H1 (cell line): Measurements from ENCODE around the gene PRAMEF12. TPM values are rescaled to one million over a fixed set of nuclear protein-coding genes. Genes with fewer than 3 reads are reported as not detected.

Experiments
- CTCF ChIA-PET: fragments of 300-600 bp; sonication (Branson Sonifier 250); formaldehyde crosslinking; loops from one replicate; lab custom pipeline; 2021; ENCODE audit not compliant: partially characterized antibody; lab: Charles Lee
- POLR2A ChIA-PET: fragments of 300-600 bp; sonication (Branson Sonifier 250); formaldehyde crosslinking; loops from one replicate; lab custom pipeline; 2021; ENCODE audit warnings: inconsistent platforms; ENCODE audit not compliant: partially characterized antibody; lab: Charles Lee
- DNase-seq, 2 experiments: peaks; one replicate each; pipeline versions ENCODE4 v3.0.0 to v3.0.0-alpha.2; 2010 to 2022; ENCODE audit warnings: low spot score in 2 of 2, low read depth in 1 of 2, mixed read lengths in 1 of 2
- FAIRE-seq: peaks from 2 replicates; lab custom pipeline; 2011; peaks lifted over from hg19 to GRCh38; lab: Jason Lieb, UNC
- H2AFZ ChIP-seq: 2 replicates; pipeline ENCODE4 v1.8.1; 2012; ENCODE audit warnings: low read length, inconsistent platforms
- H2AK5ac ChIP-seq: 2 replicates; pipeline ENCODE4 v1.6.1; 2013; ENCODE audit warnings: low read depth, low read length
- H2BK120ac ChIP-seq: replicated peaks from 2 replicates; pipeline ENCODE3; 2013; ENCODE audit warnings: low read depth, low read length, inconsistent platforms
- H2BK12ac ChIP-seq: 2 replicates; pipeline ENCODE4 v1.6.1; 2013; ENCODE audit warnings: low read depth, low read length
- H2BK15ac ChIP-seq: 2 replicates; pipeline ENCODE4 v1.6.1; 2013; ENCODE audit warnings: low read length
- H2BK20ac ChIP-seq: 2 replicates; pipeline ENCODE4 v1.6.1; 2013; ENCODE audit warnings: low read length
- H2BK5ac ChIP-seq: 2 replicates; pipeline ENCODE4 v1.6.1; 2013; ENCODE audit warnings: low read depth, low read length
- H3K14ac ChIP-seq: 2 replicates; pipeline ENCODE4 v1.6.1; 2013; ENCODE audit warnings: inconsistent platforms; ENCODE audit not compliant: insufficient read length
- H3K18ac ChIP-seq: 2 replicates; pipeline ENCODE4 v1.6.1; 2013; ENCODE audit warnings: low read length; ENCODE audit errors: extremely low read depth
- H3K23ac ChIP-seq: 2 replicates; pipeline ENCODE4 v1.6.1; 2013; ENCODE audit warnings: inconsistent platforms; ENCODE audit not compliant: insufficient read length
- H3K23me2 ChIP-seq: 2 replicates; pipeline ENCODE4 v1.6.1; 2013; ENCODE audit warnings: low read depth, low read length
- H3K27ac ChIP-seq: 2 replicates; pipeline ENCODE4 v1.6.1; 2011; ENCODE audit warnings: low read depth, low read length, inconsistent platforms
- H3K27me3 ChIP-seq, 4 experiments: replicated peaks in 1 of 4; 1 replicate in 1 of 4; 2 replicates in 3 of 4; pipeline versions ENCODE4 v1.6.1 to v1.8.1; 2011 to 2013; ENCODE audit warnings: low read length in 3 of 4, mild to moderate bottlenecking in 3 of 4, inconsistent platforms in 2 of 4, mixed read lengths in 2 of 4, moderate library complexity in 1 of 4; ENCODE audit not compliant: control insufficient read depth in 3 of 4, insufficient read depth in 3 of 4; ENCODE audit errors: extremely low read depth in 1 of 4
- H3K36me3 ChIP-seq, 4 experiments: 2 replicates each; pipeline versions ENCODE4 v1.6.1 to v1.8.1; 2011 to 2013; ENCODE audit warnings: mild to moderate bottlenecking in 4 of 4, low read length in 3 of 4, moderate library complexity in 2 of 4, control low read depth in 1 of 4, inconsistent platforms in 1 of 4; ENCODE audit not compliant: insufficient read depth in 4 of 4, control insufficient read depth in 2 of 4
- H3K4ac ChIP-seq: replicated peaks from 2 replicates; pipeline ENCODE3; 2013; ENCODE audit warnings: low read length, low read depth, mixed read lengths, inconsistent platforms; ENCODE audit not compliant: insufficient read length
- H3K4me1 ChIP-seq, 4 experiments: replicated peaks in 1 of 4; 1 replicate in 1 of 4; 2 replicates in 3 of 4; pipeline versions ENCODE4 v1.6.1 to v1.8.1; 2011 to 2013; ENCODE audit warnings: low read length in 3 of 4, inconsistent platforms in 2 of 4, mixed read lengths in 1 of 4; ENCODE audit not compliant: insufficient read depth in 4 of 4, control insufficient read depth in 3 of 4
- H3K4me2 ChIP-seq, 2 experiments: 2 replicates each; pipeline versions ENCODE4 v1.6.1 to v1.8.1; 2011 to 2013; ENCODE audit warnings: low read depth in 2 of 2, low read length in 2 of 2, control low read depth in 1 of 2, inconsistent platforms in 1 of 2, mild to moderate bottlenecking in 1 of 2; ENCODE audit not compliant: insufficient read depth in 1 of 2
- H3K4me3 ChIP-seq, 4 experiments: fragments of 200-600, 300-600 bp in 1 of 4; sonication (generic), shearing (Covaris generic), sonication (Bioruptor Twin) in 1 of 4; 2 replicates each; pipeline versions ENCODE4 v1.5.1 to v1.8.1; 2011 to 2016; ENCODE audit warnings: low read length in 4 of 4, low read depth in 3 of 4, control low read depth in 2 of 4, inconsistent platforms in 2 of 4, mild to moderate bottlenecking in 2 of 4, mixed read lengths in 1 of 4, moderate library complexity in 1 of 4; ENCODE audit not compliant: insufficient read depth in 2 of 4; ENCODE audit errors: extremely low read depth in 1 of 4
- H3K56ac ChIP-seq: replicated peaks from 2 replicates; pipeline ENCODE3; 2013; ENCODE audit warnings: low read depth, mild to moderate bottlenecking, mixed read lengths, low read length, inconsistent platforms; ENCODE audit not compliant: insufficient read length
- H3K79me1 ChIP-seq: 2 replicates; pipeline ENCODE4 v1.6.1; 2013; ENCODE audit warnings: low read depth, low read length, control low read depth
- H3K79me2 ChIP-seq, 2 experiments: 2 replicates each; pipeline versions ENCODE4 v1.6.1 to v1.8.1; 2012 to 2013; ENCODE audit warnings: low read length in 2 of 2, mild to moderate bottlenecking in 2 of 2, inconsistent platforms in 1 of 2; ENCODE audit not compliant: insufficient read depth in 2 of 2, control insufficient read depth in 1 of 2
- H3K9ac ChIP-seq, 4 experiments: replicated peaks in 1 of 4; 1 replicate in 1 of 4; 2 replicates in 3 of 4; pipeline versions ENCODE4 v1.6.1 to v1.8.1; 2011 to 2013; ENCODE audit warnings: low read depth in 3 of 4, low read length in 3 of 4, control low read depth in 2 of 4, mild to moderate bottlenecking in 2 of 4, moderate library complexity in 2 of 4, inconsistent platforms in 1 of 4; ENCODE audit errors: extremely low read depth in 1 of 4
- H3K9me3 ChIP-seq, 2 experiments: 2 replicates each; pipeline versions ENCODE4 v1.6.1 to v1.8.1; 2012 to 2013; ENCODE audit warnings: mild to moderate bottlenecking in 2 of 2, moderate library complexity in 2 of 2, control low read depth in 1 of 2, inconsistent platforms in 1 of 2, low read depth in 1 of 2, low read length in 1 of 2, mixed read lengths in 1 of 2; ENCODE audit not compliant: insufficient read depth in 2 of 2
- H4K20me1 ChIP-seq, 2 experiments: replicated peaks in 1 of 2; 2 replicates each; pipeline versions ENCODE3 to v1.8.1; 2011 to 2013; ENCODE audit warnings: inconsistent platforms in 2 of 2, low read length in 2 of 2, mild to moderate bottlenecking in 1 of 2; ENCODE audit not compliant: insufficient read depth in 2 of 2, control insufficient read depth in 1 of 2
- H4K5ac ChIP-seq: 2 replicates; pipeline ENCODE4 v1.6.1; 2013; ENCODE audit warnings: low read length, low read depth, mixed read lengths, inconsistent platforms; ENCODE audit not compliant: insufficient read length
- H4K8ac ChIP-seq: 2 replicates; pipeline ENCODE4 v1.8.0; 2013; ENCODE audit warnings: mild to moderate bottlenecking, moderate library complexity, low read length, inconsistent platforms; ENCODE audit not compliant: insufficient read depth; ENCODE audit errors: extremely low read depth
- H4K91ac ChIP-seq: replicated peaks from 2 replicates; pipeline ENCODE3; 2013; ENCODE audit warnings: low read length, mixed read lengths, inconsistent platforms; ENCODE audit not compliant: insufficient read length
- CEBPB ChIP-seq: IDR thresholded peaks from 2 replicates; pipeline ENCODE4 v1.6.1; 2012; ENCODE audit warnings: low read depth, low read length
- GTF2F1 ChIP-seq: IDR thresholded peaks from 2 replicates; pipeline ENCODE4 v1.6.1; 2012; ENCODE audit warnings: low read depth, low read length, improper control_type of control experiment, borderline replicate concordance
- JUND ChIP-seq: IDR thresholded peaks from 2 replicates; pipeline ENCODE4 v1.6.1; 2011; ENCODE audit warnings: mild to moderate bottlenecking, improper control_type of control experiment, low read length
- KDM5A ChIP-seq: fragments of 200-600 bp; IDR thresholded peaks from 2 replicates; pipeline ENCODE4 v1.7.1; 2012; ENCODE audit warnings: mild to moderate bottlenecking, low read length, inconsistent platforms, mixed read lengths
- NRF1 ChIP-seq: IDR thresholded peaks from 2 replicates; pipeline ENCODE4 v1.6.1; 2011; ENCODE audit warnings: mild to moderate bottlenecking, low read depth, low read length, improper control_type of control experiment
- SUZ12 ChIP-seq: fragments of 200-600 bp; sonication (generic); IDR thresholded peaks from 2 replicates; pipeline ENCODE4 v1.6.1; 2012; ENCODE audit warnings: mild to moderate bottlenecking, inconsistent platforms, low read length, moderate library complexity, mixed read lengths
- WGBS, 2 experiments: shearing (Covaris generic) in 1 of 2; methylation state at CpG; one replicate each; pipeline versions ENCODE4 v1.1.6 to v1.1.7; 2013 to 2015; ENCODE audit warnings: low lambda C conversion rate in 2 of 2, mixed read lengths in 2 of 2, inconsistent platforms in 1 of 2, low coverage in 1 of 2, missing lambda C conversion rate in 1 of 2; ENCODE audit not compliant: insufficient replicate concordance in 2 of 2, insufficient coverage in 1 of 2, insufficient read length in 1 of 2; ENCODE audit errors: extremely low coverage in 1 of 2, missing lambda C conversion rate in 1 of 2; 5-methylcytosine and 5-hydroxymethylcytosine counted together
- polyA plus RNA-seq, 7 experiments: library from polyadenylated mRNA; depleted of rRNA in 3 of 7; stranded (reverse) in 5 of 7; unstranded in 2 of 7; fragments of >200 nt in 5 of 7; fragments of 200-250 nt in 2 of 7; gene quantifications; 1 replicate in 5 of 7; 2 replicates in 1 of 7; 4 replicates in 1 of 7; pipeline versions ENCODE4 v1.2.1 to v1.2.3, GENCODE V29; 2011 to 2013; ENCODE audit warnings: missing spikeins in 2 of 7, mixed read lengths in 2 of 7
- total RNA-seq: library from RNA; stranded (reverse); fragmentation: NEBNext Ultra II Directional; extraction: Animal tissue kit (Norgen Biotek cat#: 25700); gene quantifications from 2 replicates; pipeline ENCODE4 v1.2.1, GENCODE V29; 2021
- TF ChIP-seq, protein P1 (sequence below): IDR thresholded peaks from 2 replicates; pipeline ENCODE4 v1.6.1; 2011; ENCODE audit warnings: low read depth, mild to moderate bottlenecking, low read length; ENCODE audit not compliant: insufficient read depth
- TF ChIP-seq, protein P2 (sequence below), 3 experiments: IDR thresholded peaks; 1 replicate in 2 of 3; 2 replicates in 1 of 3; pipeline versions ENCODE4 v1.5.1 to v1.6.1; 2011; ENCODE audit warnings: low read length in 3 of 3, mild to moderate bottlenecking in 3 of 3, inconsistent platforms in 2 of 3, low read depth in 1 of 3, moderate library complexity in 1 of 3; ENCODE audit not compliant: insufficient read depth in 1 of 3; ENCODE audit errors: control extremely low read depth in 1 of 3

PRAMEF12 gene
- total and polyA plus RNA-seq, 2 of the 8 experiments (the other 6 are each of a cell fraction or from before 2014, with no cell fraction given): not detected

DNA sequence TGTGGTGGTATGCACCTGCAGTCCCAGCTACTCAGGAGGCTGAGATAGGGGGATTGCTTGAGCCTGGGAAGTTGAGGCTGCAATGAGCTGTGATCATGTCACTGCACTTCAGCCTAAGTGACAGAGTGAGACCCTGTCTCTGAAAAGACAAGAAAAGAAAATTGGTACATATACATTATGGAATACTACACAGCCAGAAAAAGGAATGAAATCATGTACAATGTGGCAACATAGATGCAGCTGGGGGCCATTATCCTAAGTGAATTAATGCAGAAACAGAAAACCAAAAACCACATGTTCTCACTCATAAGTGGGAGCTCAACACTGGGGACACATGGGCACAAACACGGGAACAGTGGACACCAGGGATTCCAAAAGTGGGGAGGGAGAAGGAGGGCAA is 34.6 kb upstream of the PRAMEF12 start:
- no peak overlapping the region for H3K18ac ChIP-seq
- POLR2A ChIA-PET: no interaction called here

More for the DNA sequence above, 34.6 kb upstream of the PRAMEF12 start:
- Histone ChIP-seq H2AFZ (no peak overlapping the region), H3K36me3 (no peaks in the 10 kb centered on the region), H2AK5ac (no peak overlapping the region), H3K79me1 (no peaks in the 10 kb centered on the region), H3K56ac (no peak overlapping the region), H4K20me1 (no peaks in the 10 kb centered on the region), H2BK12ac (no peak overlapping the region), H3K23ac (no peak overlapping the region), H4K5ac (no peak overlapping the region), H2BK15ac (no peak overlapping the region), H3K27me3 (no peaks in the 10 kb centered on the region), H4K8ac (no peak overlapping the region), H3K4me2 (no peak overlapping the region), H3K23me2 (no peaks in the 10 kb centered on the region), H3K27ac (no peak overlapping the region), H2BK20ac (no peak overlapping the region), H3K14ac (no peak overlapping the region), H2BK120ac (no peak overlapping the region), H3K9me3 (no peaks in the 10 kb centered on the region), H3K4me3 (no peak overlapping the region), H3K79me2 (no peaks in the 10 kb centered on the region), H4K91ac (no peak overlapping the region), H3K4me1 (no peaks in the 10 kb centered on the region; a peak in 1 of 7 replicates), H3K4ac (no peak overlapping the region), H2BK5ac (no peak overlapping the region), H3K9ac (no peak overlapping the region)
- TF ChIP-seq NRF1: no peak
- TF ChIP-seq, protein P1, sequence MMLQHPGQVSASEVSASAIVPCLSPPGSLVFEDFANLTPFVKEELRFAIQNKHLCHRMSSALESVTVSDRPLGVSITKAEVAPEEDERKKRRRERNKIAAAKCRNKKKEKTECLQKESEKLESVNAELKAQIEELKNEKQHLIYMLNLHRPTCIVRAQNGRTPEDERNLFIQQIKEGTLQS: no peak
- TF ChIP-seq JUND: no peak
- TF ChIP-seq, protein P2, sequence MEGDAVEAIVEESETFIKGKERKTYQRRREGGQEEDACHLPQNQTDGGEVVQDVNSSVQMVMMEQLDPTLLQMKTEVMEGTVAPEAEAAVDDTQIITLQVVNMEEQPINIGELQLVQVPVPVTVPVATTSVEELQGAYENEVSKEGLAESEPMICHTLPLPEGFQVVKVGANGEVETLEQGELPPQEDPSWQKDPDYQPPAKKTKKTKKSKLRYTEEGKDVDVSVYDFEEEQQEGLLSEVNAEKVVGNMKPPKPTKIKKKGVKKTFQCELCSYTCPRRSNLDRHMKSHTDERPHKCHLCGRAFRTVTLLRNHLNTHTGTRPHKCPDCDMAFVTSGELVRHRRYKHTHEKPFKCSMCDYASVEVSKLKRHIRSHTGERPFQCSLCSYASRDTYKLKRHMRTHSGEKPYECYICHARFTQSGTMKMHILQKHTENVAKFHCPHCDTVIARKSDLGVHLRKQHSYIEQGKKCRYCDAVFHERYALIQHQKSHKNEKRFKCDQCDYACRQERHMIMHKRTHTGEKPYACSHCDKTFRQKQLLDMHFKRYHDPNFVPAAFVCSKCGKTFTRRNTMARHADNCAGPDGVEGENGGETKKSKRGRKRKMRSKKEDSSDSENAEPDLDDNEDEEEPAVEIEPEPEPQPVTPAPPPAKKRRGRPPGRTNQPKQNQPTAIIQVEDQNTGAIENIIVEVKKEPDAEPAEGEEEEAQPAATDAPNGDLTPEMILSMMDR (IDR thresholded peaks at IDR 0.05; ENCODE audit: control extremely low read depth in 1 of 3, insufficient read depth in 1 of 3, low read depth in 1 of 3, low read length in 3 of 3): no peak
- no peak for TF ChIP-seq GTF2F1
- no peak for TF ChIP-seq KDM5A
- TF ChIP-seq CEBPB: no peak
- TF ChIP-seq SUZ12: no peak
- DNase-seq (no peak), FAIRE-seq (no peak)
- CTCF ChIA-PET: interaction anchor here (0.9 to 1.0 kb wide), 2 partner anchors 21 to 80 kb away, joined by 3 read pairs; no protein-coding TSS in a partner anchor
- WGBS, 2 experiments: 100% methylated on average over 1 of the region's 1 CpG; no CpG with 5 or more reads in 1 of the 2 experiments
